Ishikawa (cell line): ENCODE data around the gene XG.
"Not testable (repeated sequence)": the region's sequence is repeated elsewhere in the genome, so short reads cannot be mapped to it uniquely, and the experiment has no call there.

Source experiments
- CEBPB ChIP-seq: IDR thresholded peaks from 2 replicates; pipeline ENCODE4 v1.6.1; 2012
- CREB1 ChIP-seq: IDR thresholded peaks from 2 replicates; pipeline ENCODE4 v1.6.1; 2012; ENCODE audit warnings: low read depth
- EGR1 ChIP-seq: IDR thresholded peaks from 2 replicates; pipeline ENCODE4 v1.6.1; 2012
- EP300 ChIP-seq: IDR thresholded peaks from 2 replicates; pipeline ENCODE4 v1.6.1; 2012; ENCODE audit warnings: borderline replicate concordance
- FOXM1 ChIP-seq: IDR thresholded peaks from 2 replicates; pipeline ENCODE4 v1.6.1; 2012; ENCODE audit warnings: low read depth, borderline replicate concordance
- MAX ChIP-seq: IDR thresholded peaks from 2 replicates; pipeline ENCODE4 v1.6.1; 2012
- NFIC ChIP-seq: IDR thresholded peaks from 2 replicates; pipeline ENCODE4 v1.6.1; 2012
- RAD21 ChIP-seq: IDR thresholded peaks from 2 replicates; pipeline ENCODE4 v1.6.1; 2012; ENCODE audit warnings: low read depth
- REST ChIP-seq: IDR thresholded peaks from 2 replicates; pipeline ENCODE4 v1.6.1; 2012; ENCODE audit warnings: low read depth, mild to moderate bottlenecking
- TAF1 ChIP-seq: IDR thresholded peaks from 2 replicates; pipeline ENCODE4 v1.6.1; 2012; ENCODE audit warnings: low read depth, mild to moderate bottlenecking
- TCF12 ChIP-seq: IDR thresholded peaks from 2 replicates; pipeline ENCODE4 v1.6.1; 2012; ENCODE audit warnings: low read depth
- TEAD4 ChIP-seq: IDR thresholded peaks from 2 replicates; pipeline ENCODE4 v1.6.1; 2012
- YY1 ChIP-seq: IDR thresholded peaks from 2 replicates; pipeline ENCODE4 v1.6.1; 2012; ENCODE audit warnings: low read depth
- ZBTB7A ChIP-seq: IDR thresholded peaks from 2 replicates; pipeline ENCODE4 v1.6.1; 2012; ENCODE audit warnings: low read depth
- TF ChIP-seq, protein P1 (sequence below): IDR thresholded peaks from 2 replicates; pipeline ENCODE4 v1.6.1; 2012

The XG gene

DNA sequence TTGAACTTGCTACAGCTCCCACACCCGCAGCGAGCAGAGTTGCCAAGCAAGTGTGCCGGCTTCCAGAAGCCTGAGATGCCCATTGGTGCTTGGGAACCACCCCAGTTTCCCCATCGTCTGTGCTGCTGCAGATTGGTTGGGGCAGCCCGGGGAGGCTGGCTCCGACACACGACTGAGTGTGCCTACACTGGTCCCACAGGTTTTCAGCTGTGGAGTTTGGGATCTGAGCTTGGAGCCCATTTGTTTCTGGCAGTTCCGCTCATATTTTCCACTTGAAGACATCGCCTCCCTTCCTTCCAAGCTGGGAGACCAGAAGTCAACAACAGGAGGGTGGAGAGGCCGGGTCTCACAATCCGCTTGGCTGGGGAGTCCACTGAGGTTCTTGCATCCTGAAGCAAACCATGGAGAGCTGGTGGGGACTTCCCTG is at the start of gene XG:
TSS of gene XG (plus strand) at position 167 of the 427 bp plus-strand sequence. CDS start at position 402, 235 bp downstream.
- not testable (repeated sequence) for TF ChIP-seq TEAD4, CEBPB, REST

DNA sequence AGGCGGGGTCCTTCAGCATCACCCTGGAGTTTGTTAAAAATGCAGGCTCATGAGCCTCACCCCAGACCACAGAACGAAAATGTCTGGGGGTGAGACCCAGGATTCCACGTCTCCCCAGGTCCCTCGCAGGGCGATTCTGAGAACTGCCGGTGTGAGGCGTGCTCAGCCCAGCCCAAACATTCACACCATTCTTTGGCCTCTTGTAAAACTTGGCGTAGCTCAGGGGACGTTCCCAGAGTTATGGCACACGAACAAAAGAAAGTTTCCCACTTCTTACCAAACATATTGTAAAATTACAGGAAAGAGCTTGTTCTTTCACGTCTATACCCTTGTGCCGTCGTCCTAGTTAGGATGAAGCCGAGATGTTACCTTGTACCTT is 47.9 kb upstream of the XG start:
- TF ChIP-seq NFIC = no peak
- TF ChIP-seq, protein P1, sequence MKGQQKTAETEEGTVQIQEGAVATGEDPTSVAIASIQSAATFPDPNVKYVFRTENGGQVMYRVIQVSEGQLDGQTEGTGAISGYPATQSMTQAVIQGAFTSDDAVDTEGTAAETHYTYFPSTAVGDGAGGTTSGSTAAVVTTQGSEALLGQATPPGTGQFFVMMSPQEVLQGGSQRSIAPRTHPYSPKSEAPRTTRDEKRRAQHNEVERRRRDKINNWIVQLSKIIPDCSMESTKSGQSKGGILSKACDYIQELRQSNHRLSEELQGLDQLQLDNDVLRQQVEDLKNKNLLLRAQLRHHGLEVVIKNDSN = no peak
- no peak for TF ChIP-seq MAX
- no peak for TF ChIP-seq RAD21
- TF ChIP-seq TAF1 = no peak
- TF ChIP-seq TCF12 = no peak
- no peak for TF ChIP-seq CREB1
- no peak for TF ChIP-seq REST
- TF ChIP-seq EP300 = no peak
- no peak for TF ChIP-seq EGR1
- no peak for TF ChIP-seq CEBPB
- TF ChIP-seq YY1 = no peak
- no peak for TF ChIP-seq ZBTB7A
- no peak for TF ChIP-seq TEAD4
- no peak for TF ChIP-seq FOXM1

DNA sequence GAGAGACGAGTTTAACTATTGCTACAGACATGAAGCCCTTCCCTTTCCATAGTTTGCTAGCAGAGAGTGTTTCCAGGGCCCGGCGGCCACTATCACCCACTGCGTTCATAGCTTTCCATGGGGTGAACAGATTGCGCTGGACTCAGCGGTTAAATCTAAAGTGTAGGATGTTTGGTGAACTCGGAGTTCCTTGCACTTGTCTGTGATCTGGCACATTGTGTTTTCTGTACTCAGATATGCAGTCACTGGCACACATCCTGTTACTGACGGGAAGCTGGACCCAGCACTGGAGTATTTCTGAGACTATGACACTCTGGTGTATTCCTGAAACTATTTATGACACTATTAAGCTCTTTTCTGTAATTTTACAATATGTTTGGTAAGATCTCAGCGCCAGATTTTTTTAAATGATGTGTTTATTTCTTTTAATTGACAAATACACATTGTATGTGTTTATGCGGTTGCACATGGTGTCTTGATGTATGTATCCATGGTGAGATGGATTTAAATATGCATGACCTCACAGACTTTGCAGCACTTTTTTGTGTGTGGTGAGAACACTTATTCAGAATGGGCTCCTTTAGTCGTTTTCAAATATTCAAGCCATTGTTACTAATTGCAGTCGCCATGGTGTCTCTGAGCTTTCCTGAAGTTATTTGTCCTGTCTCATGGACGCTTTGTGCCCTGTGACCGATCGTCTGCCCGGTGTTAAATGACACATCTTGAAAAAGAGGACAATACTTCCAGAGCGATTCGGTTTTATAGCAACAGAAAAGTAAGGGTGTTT is 46.6 kb upstream of the XG start:
- TF ChIP-seq ZBTB7A (no peak), CEBPB (no peak), TCF12 (no peak), RAD21 (no peak), EGR1 (no peak), REST (no peak), CREB1 (no peak), TEAD4 (no peak), TAF1 (no peak), FOXM1 (no peak), NFIC (no peak)
- TF ChIP-seq, protein P1 = no peak

GRCh38 chrX:2707334-2707760 is 44.5 kb upstream of the XG start:
- TF ChIP-seq TEAD4 (peak; percentile 24; the same call in 1 of the 2 replicates), NFIC (no peak), REST (no peak)
